ENCODE results near the gene NRG3. TPM values are rescaled to one million over a fixed set of nuclear protein-coding genes. Genes with fewer than 3 reads are reported as not detected.

Gene NRG3
- total RNA-seq, 1 experiment from 2014 or later: not detected

- intact Hi-C loops (cut with micrococcal nuclease): no loop called here
- Histone ChIP-seq H3K4me3 (replicated peaks in 1 of 2; ENCODE audit: low read depth in 1 of 2, low read length in 2 of 2) (no peak overlapping the region), H4K20me1 (ENCODE audit: insufficient read depth) (no peaks in the 10 kb centered on the region), H3K4me1 (ENCODE audit: control insufficient read depth in 1 of 2, insufficient read depth in 2 of 2, low read length in 2 of 2) (no peaks in the 10 kb centered on the region), H3K27me3 (ENCODE audit: insufficient read depth, low read length) (no peaks in the 10 kb centered on the region), H2AFZ (ENCODE audit: low read depth, low read length, poor library complexity, severe bottlenecking) (no peak overlapping the region), H3K36me3 (ENCODE audit: control insufficient read depth in 1 of 2, insufficient read depth in 2 of 2, low read length in 2 of 2) (no peaks in the 10 kb centered on the region), H3K27ac (ENCODE audit: low read depth, low read length) (no peak overlapping the region), H3K9me3 (ENCODE audit: control insufficient read depth in 1 of 2, insufficient read depth in 1 of 2, low read depth in 1 of 2, low read length in 2 of 2) (peaks cover 0 to 23% of the 10 kb centered on the region in 2 experiments; a peak in 2 of 4 replicates), H3K9me2 (ENCODE audit: insufficient read depth) (no peaks in the 10 kb centered on the region), H3K4me2 (ENCODE audit: low read length) (no peak overlapping the region), H3K79me2 (ENCODE audit: insufficient read depth, low read length) (no peaks in the 10 kb centered on the region), H3K9ac (ENCODE audit: low read length) (no peak overlapping the region)
- BruUV-seq (replicated peaks): no TSS peak
- ChIA-PET POLR2A (no interaction called here), CTCF (no interaction called here), RAD21 (ENCODE audit: low non-redundant PET in 1 of 2, low total read pairs in 2 of 2, uncharacterized antibody in 2 of 2, unreplicated experiment in 2 of 2) (no interaction called here)
- no peak for ATAC-seq
- TF ChIP-seq, protein P1, sequence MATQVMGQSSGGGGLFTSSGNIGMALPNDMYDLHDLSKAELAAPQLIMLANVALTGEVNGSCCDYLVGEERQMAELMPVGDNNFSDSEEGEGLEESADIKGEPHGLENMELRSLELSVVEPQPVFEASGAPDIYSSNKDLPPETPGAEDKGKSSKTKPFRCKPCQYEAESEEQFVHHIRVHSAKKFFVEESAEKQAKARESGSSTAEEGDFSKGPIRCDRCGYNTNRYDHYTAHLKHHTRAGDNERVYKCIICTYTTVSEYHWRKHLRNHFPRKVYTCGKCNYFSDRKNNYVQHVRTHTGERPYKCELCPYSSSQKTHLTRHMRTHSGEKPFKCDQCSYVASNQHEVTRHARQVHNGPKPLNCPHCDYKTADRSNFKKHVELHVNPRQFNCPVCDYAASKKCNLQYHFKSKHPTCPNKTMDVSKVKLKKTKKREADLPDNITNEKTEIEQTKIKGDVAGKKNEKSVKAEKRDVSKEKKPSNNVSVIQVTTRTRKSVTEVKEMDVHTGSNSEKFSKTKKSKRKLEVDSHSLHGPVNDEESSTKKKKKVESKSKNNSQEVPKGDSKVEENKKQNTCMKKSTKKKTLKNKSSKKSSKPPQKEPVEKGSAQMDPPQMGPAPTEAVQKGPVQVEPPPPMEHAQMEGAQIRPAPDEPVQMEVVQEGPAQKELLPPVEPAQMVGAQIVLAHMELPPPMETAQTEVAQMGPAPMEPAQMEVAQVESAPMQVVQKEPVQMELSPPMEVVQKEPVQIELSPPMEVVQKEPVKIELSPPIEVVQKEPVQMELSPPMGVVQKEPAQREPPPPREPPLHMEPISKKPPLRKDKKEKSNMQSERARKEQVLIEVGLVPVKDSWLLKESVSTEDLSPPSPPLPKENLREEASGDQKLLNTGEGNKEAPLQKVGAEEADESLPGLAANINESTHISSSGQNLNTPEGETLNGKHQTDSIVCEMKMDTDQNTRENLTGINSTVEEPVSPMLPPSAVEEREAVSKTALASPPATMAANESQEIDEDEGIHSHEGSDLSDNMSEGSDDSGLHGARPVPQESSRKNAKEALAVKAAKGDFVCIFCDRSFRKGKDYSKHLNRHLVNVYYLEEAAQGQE (IDR thresholded peaks at IDR 0.05; ENCODE audit: low read depth): no peak
- TF ChIP-seq RAD21 (IDR thresholded peaks at IDR 0.05; ENCODE audit: low read depth) (no peak), SRF (IDR thresholded peaks at IDR 0.05; ENCODE audit: low read depth) (no peak), POLR2AphosphoS5 (IDR thresholded peaks at IDR 0.05; ENCODE audit: low read depth, low read length) (no peak), CEBPB (IDR thresholded peaks at IDR 0.05; ENCODE audit: low read depth) (no peak), CBX3 (IDR thresholded peaks at IDR 0.05; ENCODE audit: low read depth) (no peak), YY1 (IDR thresholded peaks at IDR 0.05; ENCODE audit: extremely low read depth, insufficient replicate concordance, low read depth, low read length) (no peak), MAX (IDR thresholded peaks at IDR 0.05) (no peak), ELF1 (IDR thresholded peaks at IDR 0.05; ENCODE audit: borderline replicate concordance, low read depth) (no peak), ZNF274 (IDR thresholded peaks at IDR 0.05; ENCODE audit: low read depth, low read length) (no peak), CTCF (IDR thresholded peaks at IDR 0.05 in 2 of 3, conservative IDR thresholded peaks at IDR 0.05 in 1 of 3; ENCODE audit: borderline replicate concordance in 1 of 3, insufficient read depth in 1 of 3, low read depth in 2 of 3, low read length in 2 of 3) (no peak)
- TF ChIP-seq, protein P2, sequence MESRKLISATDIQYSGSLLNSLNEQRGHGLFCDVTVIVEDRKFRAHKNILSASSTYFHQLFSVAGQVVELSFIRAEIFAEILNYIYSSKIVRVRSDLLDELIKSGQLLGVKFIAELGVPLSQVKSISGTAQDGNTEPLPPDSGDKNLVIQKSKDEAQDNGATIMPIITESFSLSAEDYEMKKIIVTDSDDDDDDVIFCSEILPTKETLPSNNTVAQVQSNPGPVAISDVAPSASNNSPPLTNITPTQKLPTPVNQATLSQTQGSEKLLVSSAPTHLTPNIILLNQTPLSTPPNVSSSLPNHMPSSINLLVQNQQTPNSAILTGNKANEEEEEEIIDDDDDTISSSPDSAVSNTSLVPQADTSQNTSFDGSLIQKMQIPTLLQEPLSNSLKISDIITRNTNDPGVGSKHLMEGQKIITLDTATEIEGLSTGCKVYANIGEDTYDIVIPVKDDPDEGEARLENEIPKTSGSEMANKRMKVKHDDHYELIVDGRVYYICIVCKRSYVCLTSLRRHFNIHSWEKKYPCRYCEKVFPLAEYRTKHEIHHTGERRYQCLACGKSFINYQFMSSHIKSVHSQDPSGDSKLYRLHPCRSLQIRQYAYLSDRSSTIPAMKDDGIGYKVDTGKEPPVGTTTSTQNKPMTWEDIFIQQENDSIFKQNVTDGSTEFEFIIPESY (IDR thresholded peaks at IDR 0.05; ENCODE audit: extremely low read depth, insufficient replicate concordance, low read length): no peak
- no peak for DNase-seq (ENCODE audit: low read depth, low spot score)
Measured at GRCh38 chr10:82148764-82149163, 273.8 kb downstream of the NRG3 start.
